MM.1S (cell line): ENCODE data around the gene SLBP.

Experiments used
- DNase-seq: peaks from one replicate; pipeline ENCODE4 v3.0.0-alpha.2; 2015
- H2AFZ ChIP-seq: fragments of 300-600 bp; sonication (generic); 2 replicates; pipeline ENCODE4 v1.6.0; 2016; ENCODE audit warnings: antibody characterized with exemption, low read length
- H3F3A ChIP-seq: fragments of 300-600 bp; sonication (generic); 2 replicates; pipeline ENCODE4 v1.6.1; 2016; ENCODE audit warnings: mild to moderate bottlenecking, antibody characterized with exemption, low read length, moderate library complexity, mixed read lengths; ENCODE audit not compliant: insufficient read depth
- H3K27ac ChIP-seq: fragments of 300-600 bp; sonication (generic); 2 replicates; pipeline ENCODE4 v1.5.1; 2016; ENCODE audit warnings: mild to moderate bottlenecking, low read length
- H3K27me3 ChIP-seq: fragments of 300-600 bp; sonication (generic); replicated peaks from 2 replicates; pipeline ENCODE4 v1.6.0; 2016; ENCODE audit warnings: low read length; ENCODE audit not compliant: insufficient read depth
- H3K36me3 ChIP-seq: fragments of 300-600 bp; sonication (generic); replicated peaks from 2 replicates; pipeline ENCODE4 v1.6.1; 2016; ENCODE audit warnings: mild to moderate bottlenecking, low read length, mixed read lengths; ENCODE audit not compliant: insufficient read depth
- H3K4me1 ChIP-seq: fragments of 300-600 bp; sonication (generic); 2 replicates; pipeline ENCODE4 v1.6.1; 2016; ENCODE audit warnings: low read length, mixed read lengths
- H3K4me2 ChIP-seq: fragments of 300-600 bp; sonication (generic); 2 replicates; pipeline ENCODE4 v1.6.0; 2016; ENCODE audit warnings: low read depth, low read length
- H3K4me3 ChIP-seq: fragments of 300-600 bp; sonication (generic); 2 replicates; pipeline ENCODE4 v1.5.1; 2016; ENCODE audit warnings: low read length, mixed read lengths
- H3K79me2 ChIP-seq: fragments of 300-600 bp; sonication (generic); 2 replicates; pipeline ENCODE4 v1.6.1; 2016; ENCODE audit warnings: mixed run types, low read length, mixed read lengths
- H3K9ac ChIP-seq: fragments of 300-600 bp; sonication (generic); 2 replicates; pipeline ENCODE4 v1.6.1; 2016; ENCODE audit warnings: low read length, mixed read lengths
- H3K9me2 ChIP-seq: fragments of 300-600 bp; sonication (generic); replicated peaks from 2 replicates; pipeline ENCODE4 v1.6.1; 2016; ENCODE audit warnings: mild to moderate bottlenecking, low read length, mixed read lengths; ENCODE audit not compliant: insufficient read depth
- H3K9me3 ChIP-seq: fragments of 300-600 bp; sonication (generic); replicated peaks from 2 replicates; pipeline ENCODE4 v1.6.1; 2016; ENCODE audit warnings: mild to moderate bottlenecking, low read length, mixed read lengths; ENCODE audit not compliant: insufficient read depth
- H4K20me1 ChIP-seq: fragments of 300-600 bp; sonication (generic); 2 replicates; pipeline ENCODE4 v1.6.1; 2016; ENCODE audit warnings: mild to moderate bottlenecking, low read length, moderate library complexity, mixed read lengths; ENCODE audit not compliant: insufficient read depth
- CTCF ChIP-seq: fragments of 300-600 bp; sonication (generic); IDR thresholded peaks from 2 replicates; pipeline ENCODE4 v1.5.1; 2016; ENCODE audit warnings: antibody characterized with exemption, low read length, mixed read lengths
- EZH2 ChIP-seq: fragments of 300-600 bp; sonication (generic); optimal IDR thresholded peaks from 2 replicates; pipeline ENCODE3; 2017; ENCODE audit warnings: low read depth, mild to moderate bottlenecking, antibody characterized with exemption, low read length, mixed read lengths
- EZH2phosphoT487 ChIP-seq: fragments of 300-600 bp; sonication (generic); IDR thresholded peaks from 2 replicates; pipeline ENCODE4 v1.6.1; 2018; ENCODE audit warnings: antibody characterized with exemption, low read length

SLBP gene

GRCh38 chr4:1682860-1683259, 29.3 kb downstream of the SLBP start:
- Histone ChIP-seq H3K27ac (no peak overlapping the region), H3K4me1 (peaks cover 11% of the 10 kb centered on the region), H2AFZ (0 out of 2 replicates have a peak overlapping the region, but pooled peaks have one; percentile 77), H3K36me3 (no peaks in the 10 kb centered on the region), H3K79me2 (no peaks in the 10 kb centered on the region), H3K4me3 (0 out of 2 replicates have a peak overlapping the region, but pooled peaks have one; percentile 50), H4K20me1 (no peaks in the 10 kb centered on the region), H3K27me3 (0 out of 2 replicates have a peak, but pooled peaks cover 3% of the 10 kb centered on the region), H3K9me3 (no peaks in the 10 kb centered on the region), H3K4me2 (peak overlapping the region; percentile 49; the same call in 1 of the 2 replicates), H3K9ac (no peak overlapping the region), H3F3A (peaks cover 10% of the 10 kb centered on the region; the same call in 1 of the 2 replicates), H3K9me2 (no peaks in the 10 kb centered on the region)
- no peak for DNase-seq
- no peak for TF ChIP-seq EZH2phosphoT487

- no peak for DNase-seq
- Histone ChIP-seq H3K4me3 (no peak overlapping the region), H3K27ac (no peak overlapping the region), H2AFZ (no peak overlapping the region), H3F3A (peaks cover 5% of the 10 kb centered on the region; the same call in 1 of the 2 replicates), H3K9me3 (no peaks in the 10 kb centered on the region), H3K4me2 (no peak overlapping the region), H3K27me3 (peaks cover 19% of the 10 kb centered on the region; the same call in 1 of the 2 replicates), H3K36me3 (no peaks in the 10 kb centered on the region), H3K4me1 (no peaks in the 10 kb centered on the region), H3K9me2 (no peaks in the 10 kb centered on the region), H4K20me1 (no peaks in the 10 kb centered on the region), H3K79me2 (no peaks in the 10 kb centered on the region), H3K9ac (no peak overlapping the region)
- no peak for TF ChIP-seq EZH2
- TF ChIP-seq EZH2phosphoT487, result no peak
- TF ChIP-seq CTCF, result no peak
These were observed 33.9 kb downstream of the SLBP start for GRCh38 chr4:1678244-1678643.

GRCh38 chr4:1676605-1677525, 35.3 kb downstream of the SLBP start:
- Histone ChIP-seq H4K20me1 (no peaks in the 10 kb centered on the region), H3K9ac (no peak overlapping the region), H3K4me2 (no peak overlapping the region), H3K79me2 (no peaks in the 10 kb centered on the region), H3F3A (no peaks in the 10 kb centered on the region), H3K27me3 (peaks cover 19% of the 10 kb centered on the region; the same call in 1 of the 2 replicates), H2AFZ (no peak overlapping the region), H3K27ac (no peak overlapping the region), H3K36me3 (no peaks in the 10 kb centered on the region), H3K4me1 (no peaks in the 10 kb centered on the region), H3K9me3 (no peaks in the 10 kb centered on the region), H3K9me2 (no peaks in the 10 kb centered on the region), H3K4me3 (no peak overlapping the region)
- no peak for DNase-seq
- TF ChIP-seq EZH2 (no peak), EZH2phosphoT487 (no peak), CTCF (no peak)

GRCh38 chr4:1675802-1676137, 36.3 kb downstream of the SLBP start:
- no peaks in the 10 kb centered on the region for H3K4me1 ChIP-seq
- TF ChIP-seq EZH2 (no peak), EZH2phosphoT487 (no peak), CTCF (no peak)
- no peak overlapping the region for H3K4me3 ChIP-seq
- no peak overlapping the region for H3K4me2 ChIP-seq
- no peak overlapping the region for H3K27ac ChIP-seq
- no peaks in the 10 kb centered on the region for H3K9me3 ChIP-seq
- H3K79me2 ChIP-seq, result no peaks in the 10 kb centered on the region
- H4K20me1 ChIP-seq, result no peaks in the 10 kb centered on the region
- H3K9ac ChIP-seq, result no peak overlapping the region
- peaks cover 19% of the 10 kb centered on the region; the same call in 1 of the 2 replicates for H3K27me3 ChIP-seq
- no peaks in the 10 kb centered on the region for H3K9me2 ChIP-seq
- no peaks in the 10 kb centered on the region for H3K36me3 ChIP-seq
- DNase-seq, result no peak
- H2AFZ ChIP-seq, result no peak overlapping the region
- H3F3A ChIP-seq, result no peaks in the 10 kb centered on the region
